HG03565 (cell line): ENCODE results near the gene TIAM2.

ENCODE experiments used
- ATAC-seq: cut with Tn5 transposase; IDR thresholded peaks from one replicate; pipeline ENCODE4 v1.9.1; 2021; ENCODE audit warnings: mild to moderate bottlenecking, moderate library complexity; ENCODE audit not compliant: unreplicated experiment

The TIAM2 gene

GRCh38 chr6:155023717-155024116 is 28.6 kb downstream of the TIAM2 start:
- no peak for ATAC-seq

GRCh38 chr6:155024391-155025027 is 29.4 kb downstream of the TIAM2 start:
- ATAC-seq: no peak

GRCh38 chr6:155026022-155026705 is 31.0 kb downstream of the TIAM2 start:
- ATAC-seq: no peak

- ATAC-seq: no peak
These were observed 31.6 kb downstream of the TIAM2 start for GRCh38 chr6:155026706-155027045.

- ATAC-seq: no peak
These were observed 35.1 kb downstream of the TIAM2 start for GRCh38 chr6:155030148-155030720.

GRCh38 chr6:155031091-155031490 is 36.0 kb downstream of the TIAM2 start:
- ATAC-seq: no peak

GRCh38 chr6:155033021-155033791 is 38.1 kb downstream of the TIAM2 start:
- no peak for ATAC-seq

- no peak for ATAC-seq
These were observed 41.8 kb downstream of the TIAM2 start for GRCh38 chr6:155036907-155037306.

GRCh38 chr6:155038104-155038503 is 43.0 kb downstream of the TIAM2 start:
- ATAC-seq: no peak

- no peak for ATAC-seq
These were observed 43.4 kb downstream of the TIAM2 start for GRCh38 chr6:155038527-155038926.

GRCh38 chr6:155039618-155040017 is 44.5 kb downstream of the TIAM2 start:
- ATAC-seq: no peak

- no peak for ATAC-seq
These were observed 45.0 kb downstream of the TIAM2 start for GRCh38 chr6:155040154-155040553.

- ATAC-seq: no peak
These were observed 46.0 kb downstream of the TIAM2 start for GRCh38 chr6:155040901-155041650.

GRCh38 chr6:155041741-155042279 is 46.7 kb downstream of the TIAM2 start:
- ATAC-seq: no peak

GRCh38 chr6:155042983-155043382 is 47.9 kb downstream of the TIAM2 start:
- no peak for ATAC-seq

- ATAC-seq: no peak
These were observed 50.7 kb downstream of the TIAM2 start for GRCh38 chr6:155045561-155046404.

- no peak for ATAC-seq
These were observed 52.4 kb downstream of the TIAM2 start for GRCh38 chr6:155047523-155047922.

- peak; percentile 97 for ATAC-seq
These were observed 55.2 kb downstream of the TIAM2 start for GRCh38 chr6:155050311-155050710.

GRCh38 chr6:155054491-155055250 is 59.6 kb downstream of the TIAM2 start:
- no peak for ATAC-seq
